ENCODE measurements around the gene ABCB6.

Gene ABCB6

GRCh38 chr2:219245148-219245898 is 26.6 kb upstream of the ABCB6 start, which contains the start of the genes GLB1L and STK16:
GLB1L (minus strand) TSS chr2:219245444; CDS start chr2:219243573, 1,871 bp downstream.
STK16 (plus strand) TSS chr2:219245479; CDS start chr2:219246000, 521 bp downstream.
- FAIRE-seq, result no peak

DNA sequence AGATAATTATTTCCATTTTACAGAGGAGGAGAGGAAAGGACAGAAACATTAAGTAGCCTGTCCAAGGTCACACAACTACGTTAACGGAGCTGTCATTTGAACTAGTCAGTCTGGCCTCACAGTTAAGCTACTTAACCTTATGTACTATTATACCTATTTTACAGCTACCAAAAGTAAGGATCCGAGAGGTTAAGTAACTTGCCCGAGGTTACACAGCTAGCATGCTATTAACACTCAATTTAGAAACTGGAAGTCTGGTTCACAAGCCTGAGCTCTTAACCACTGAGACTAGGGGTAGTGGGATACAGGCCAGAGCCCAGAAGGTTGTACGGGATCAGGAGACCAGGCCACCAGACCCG is 26.0 kb upstream of the ABCB6 start:
- no peak for FAIRE-seq

DNA sequence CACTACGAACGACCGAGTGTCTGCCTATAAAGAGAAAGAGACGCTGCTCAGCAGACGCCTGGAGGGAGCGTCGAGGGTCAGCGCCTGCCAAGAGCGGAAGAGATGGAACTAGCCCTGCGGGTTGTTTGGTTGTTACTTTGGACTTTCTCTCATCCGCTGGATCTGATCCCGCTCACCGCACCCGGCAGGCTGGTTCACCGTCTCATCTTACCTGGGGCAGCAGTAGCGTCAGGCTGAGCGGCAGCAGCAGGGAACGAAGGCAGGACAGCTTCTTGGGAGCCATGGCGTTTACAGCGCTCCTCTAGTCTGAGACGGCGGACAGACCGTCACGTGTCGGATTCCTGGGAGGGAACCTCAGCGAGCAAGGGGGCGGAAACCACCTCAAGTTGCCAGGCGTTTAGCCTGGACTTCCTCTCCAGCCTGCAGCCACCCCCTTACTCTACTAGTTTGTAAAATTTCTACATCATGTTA is 24.6 kb upstream of the ABCB6 start:
- no peak for FAIRE-seq

- FAIRE-seq, result no peak
These were observed 15.6 kb upstream of the ABCB6 start for GRCh38 chr2:219234331-219234730.

DNA sequence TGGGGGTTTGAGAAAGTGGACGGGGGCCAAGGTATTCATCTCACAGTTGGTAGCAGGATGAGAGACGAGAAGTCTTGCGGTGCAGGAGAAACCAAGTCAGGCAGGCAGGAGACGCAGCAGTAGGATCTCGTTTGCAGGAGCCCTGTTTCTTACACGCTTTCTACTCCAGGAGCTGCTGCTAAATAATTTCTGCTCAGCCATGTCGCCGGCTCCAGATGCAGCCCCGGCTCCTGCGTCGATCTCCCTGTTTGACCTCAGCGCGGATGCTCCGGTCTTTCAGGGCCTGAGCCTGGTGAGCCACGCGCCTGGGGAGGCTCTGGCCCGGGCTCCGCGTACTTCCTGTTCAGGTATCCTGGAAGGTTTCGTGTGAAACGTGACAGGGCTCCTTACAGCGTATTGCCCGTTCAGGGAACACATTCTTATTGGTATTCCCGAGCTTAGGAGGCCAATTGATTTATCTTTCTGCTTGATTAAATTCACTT is 11.3 kb upstream of the ABCB6 start:
- no peak for FAIRE-seq

- FAIRE-seq, result peak; percentile 65
These were observed 10.7 kb upstream of the ABCB6 start, which contains the start of the genes ANKZF1 and ATG9A for GRCh38 chr2:219229305-219230058. ANKZF1 (plus strand) TSS chr2:219229806; CDS start chr2:219230258, 452 bp downstream. ATG9A (minus strand) TSS chr2:219229636; CDS start chr2:219228024, 1,612 bp downstream.

DNA sequence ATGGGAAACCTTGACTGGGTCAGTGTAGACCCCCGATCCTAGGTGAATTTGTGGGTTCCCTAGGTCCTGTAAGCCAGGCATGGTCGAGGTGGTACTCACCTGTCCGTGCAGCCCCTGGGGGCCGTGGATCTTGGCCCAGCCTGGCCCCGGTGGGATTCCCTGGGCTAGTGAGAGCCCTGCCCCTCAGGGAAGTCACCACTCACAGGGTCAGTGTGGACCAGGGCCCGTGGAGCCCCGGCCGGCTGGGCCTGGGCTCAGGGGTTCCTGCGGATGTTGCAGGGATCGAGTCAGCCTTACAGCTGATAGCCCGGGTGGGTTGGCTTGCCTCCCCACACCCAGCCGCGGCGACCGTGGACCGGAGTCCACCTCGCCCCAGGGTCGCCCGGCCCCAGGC is 10.2 kb upstream of the ABCB6 start:
- FAIRE-seq, result no peak

- FAIRE-seq, result no peak
These were observed 9.5 kb upstream of the ABCB6 start for GRCh38 chr2:219228041-219228910.

- FAIRE-seq, result no peak
These were observed 6.6 kb upstream of the ABCB6 start for GRCh38 chr2:219225350-219225749.

- no peak for FAIRE-seq
These were observed 5.3 kb upstream of the ABCB6 start for GRCh38 chr2:219223831-219224610.

- no peak for FAIRE-seq
These were observed 3.3 kb upstream of the ABCB6 start for GRCh38 chr2:219221957-219222518.

- no peak for FAIRE-seq
These were observed 2.1 kb upstream of the ABCB6 start for GRCh38 chr2:219220652-219221402.

DNA sequence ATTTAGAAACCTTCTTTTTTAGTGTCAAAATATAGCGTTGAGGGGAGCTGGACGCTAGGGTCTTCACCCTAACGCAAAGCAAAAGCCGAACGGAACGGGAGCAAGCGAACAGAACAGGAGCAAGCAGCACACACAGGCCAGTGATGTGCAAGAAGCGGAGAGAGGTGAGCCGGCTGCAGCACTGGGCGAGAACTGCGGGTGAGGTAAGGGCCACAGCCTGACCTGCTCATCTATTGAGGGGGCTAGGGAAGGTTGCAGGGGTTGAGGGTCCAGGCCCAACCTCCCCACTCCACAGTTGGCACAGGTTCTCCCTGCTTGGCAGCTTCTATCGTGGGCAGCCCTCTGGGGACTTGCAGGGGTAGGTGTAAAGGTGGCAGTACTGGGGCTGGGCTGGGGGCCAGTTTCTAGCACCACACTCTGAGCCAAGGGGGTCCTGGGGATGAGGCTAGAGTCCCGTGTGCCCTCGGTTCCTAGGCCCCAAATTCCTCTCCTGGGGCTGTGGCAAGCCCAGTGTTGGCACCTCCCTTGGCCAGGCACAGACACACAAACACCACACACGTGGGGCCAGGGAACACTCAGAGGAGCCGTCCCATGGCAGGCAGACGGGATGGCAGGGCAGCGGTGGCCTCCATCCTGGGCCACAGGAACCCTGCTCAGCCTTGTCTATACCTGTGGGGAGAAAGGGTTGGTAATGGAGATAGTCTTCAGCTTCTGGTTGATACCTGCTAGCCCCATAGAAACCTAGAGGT is 1.2 kb upstream of the ABCB6 start:
- FAIRE-seq, result no peak

- no peak for FAIRE-seq
These were observed 484 bp downstream of the ABCB6 start for GRCh38 chr2:219218217-219218731.

- no peak for FAIRE-seq
These were observed 2.2 kb downstream of the ABCB6 start for GRCh38 chr2:219216535-219216915.

- no peak for FAIRE-seq
These were observed 2.8 kb downstream of the ABCB6 start for GRCh38 chr2:219215871-219216534.

GRCh38 chr2:219214786-219215185 is 4.0 kb downstream of the ABCB6 start:
- FAIRE-seq, result no peak

DNA sequence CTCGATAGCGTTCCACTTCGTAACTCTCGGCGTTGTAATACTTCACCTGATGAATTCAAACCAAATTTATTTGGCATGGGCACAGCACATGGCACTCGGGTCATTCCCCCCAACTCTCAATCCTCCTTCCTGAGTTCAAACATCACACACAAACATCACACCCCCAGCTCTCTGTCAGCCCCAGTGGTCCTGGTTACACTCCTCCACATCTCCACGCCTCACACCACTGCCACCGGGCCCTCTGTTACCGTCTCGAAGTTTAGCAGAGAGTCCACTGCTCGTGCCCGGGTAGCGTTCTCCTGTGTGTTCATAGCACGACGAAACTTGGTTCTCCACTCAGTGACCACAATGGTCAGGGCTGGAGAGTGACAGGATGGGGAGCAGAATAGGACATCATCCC is 4.6 kb downstream of the ABCB6 start:
- FAIRE-seq, result no peak

DNA sequence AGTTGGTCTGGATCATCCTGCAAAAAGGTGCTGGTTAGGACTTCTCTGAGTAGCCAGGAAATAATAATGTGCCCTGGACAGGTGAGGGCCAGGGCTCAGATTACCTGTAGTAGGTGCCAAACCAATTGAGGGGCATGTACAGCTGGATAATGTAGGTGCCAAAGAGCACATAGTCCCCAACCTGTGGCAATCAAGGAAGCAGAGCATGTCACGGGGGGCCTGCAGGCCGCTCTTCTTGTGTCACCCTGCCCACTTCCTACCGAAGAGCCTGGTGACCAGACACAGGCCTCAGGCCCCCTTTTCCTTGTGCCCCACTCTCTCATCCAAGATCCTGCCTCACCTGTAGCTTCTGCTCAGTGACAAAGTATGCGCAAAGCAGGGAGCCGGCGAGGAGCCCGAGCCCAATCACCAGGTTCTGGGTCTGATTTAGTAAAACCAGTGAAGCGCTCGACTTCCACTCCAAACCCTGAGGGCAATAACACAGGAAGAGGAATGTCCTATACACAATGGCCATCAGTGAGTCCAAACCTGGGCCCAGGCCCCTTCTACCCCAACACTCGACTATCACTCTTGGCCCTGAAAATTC is 5.2 kb downstream of the ABCB6 start:
- FAIRE-seq, result no peak

All from colon (tissue), 2 donors.